Epithelial cell of prostate (primary cell): Measurements from ENCODE around the gene KMT5B.

ENCODE experiments used
- DNase-seq: peaks from one replicate; pipeline ENCODE4 v3.0.0-alpha.2; 2011; ENCODE audit warnings: low read depth, low spot score
- H3K27ac ChIP-seq: fragments of 450-650 bp; 2 replicates; pipeline ENCODE4 v1.5.1; 2017; ENCODE audit warnings: mild to moderate bottlenecking

The KMT5B gene

DNA sequence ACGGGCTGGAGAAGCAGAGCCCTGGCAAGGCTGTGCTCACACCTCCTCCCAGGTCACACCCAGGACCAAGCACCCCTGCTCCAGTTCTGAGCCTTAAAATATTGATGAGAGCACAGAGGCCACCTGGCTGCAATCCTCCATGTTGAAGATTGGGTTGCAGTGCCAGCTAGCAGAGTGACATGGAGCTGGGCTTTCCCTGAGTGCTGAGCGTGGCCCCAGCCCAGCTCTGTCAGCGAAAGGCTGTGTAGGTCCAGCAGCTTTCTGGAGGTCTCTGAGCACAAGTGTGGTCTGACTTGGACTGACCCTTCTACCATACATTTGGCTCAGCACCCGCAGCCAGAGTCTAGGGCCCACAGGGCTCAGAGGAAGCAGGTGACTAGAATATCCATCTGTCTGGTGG is 87.9 kb downstream of the KMT5B start:
- DNase-seq: no peak
- no peak overlapping the region for H3K27ac ChIP-seq

DNA sequence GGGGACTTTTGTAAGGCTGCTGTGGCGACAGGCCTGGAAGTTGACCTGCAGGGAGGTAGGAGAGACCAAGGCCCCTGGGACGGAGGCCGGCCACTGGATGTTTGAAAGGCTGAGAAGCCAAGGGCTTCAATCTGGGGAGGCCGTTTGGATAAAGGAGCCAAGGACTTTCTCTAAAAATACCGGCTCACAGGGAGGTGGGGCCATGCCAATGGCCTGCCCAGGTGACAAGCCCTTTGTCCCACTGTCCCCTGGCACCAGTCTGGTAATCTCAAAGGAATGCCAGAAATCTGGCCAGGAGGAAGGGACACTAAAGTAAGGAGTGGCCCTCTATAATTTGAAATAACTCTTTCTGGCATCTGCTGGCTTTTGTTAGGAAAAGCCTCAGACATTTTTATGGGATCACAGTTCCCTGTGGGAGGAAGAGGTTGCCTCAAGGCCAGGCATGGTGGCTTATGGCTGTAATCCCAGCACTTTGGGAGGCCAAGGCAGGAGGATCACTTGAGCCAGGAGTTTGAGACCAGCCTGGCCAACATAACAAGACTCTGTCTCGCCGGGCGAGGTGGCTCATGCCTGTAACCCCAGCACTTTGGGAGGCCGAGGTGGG is 90.1 kb downstream of the KMT5B start:
- H3K27ac ChIP-seq: no peak overlapping the region
- no peak for DNase-seq

DNA sequence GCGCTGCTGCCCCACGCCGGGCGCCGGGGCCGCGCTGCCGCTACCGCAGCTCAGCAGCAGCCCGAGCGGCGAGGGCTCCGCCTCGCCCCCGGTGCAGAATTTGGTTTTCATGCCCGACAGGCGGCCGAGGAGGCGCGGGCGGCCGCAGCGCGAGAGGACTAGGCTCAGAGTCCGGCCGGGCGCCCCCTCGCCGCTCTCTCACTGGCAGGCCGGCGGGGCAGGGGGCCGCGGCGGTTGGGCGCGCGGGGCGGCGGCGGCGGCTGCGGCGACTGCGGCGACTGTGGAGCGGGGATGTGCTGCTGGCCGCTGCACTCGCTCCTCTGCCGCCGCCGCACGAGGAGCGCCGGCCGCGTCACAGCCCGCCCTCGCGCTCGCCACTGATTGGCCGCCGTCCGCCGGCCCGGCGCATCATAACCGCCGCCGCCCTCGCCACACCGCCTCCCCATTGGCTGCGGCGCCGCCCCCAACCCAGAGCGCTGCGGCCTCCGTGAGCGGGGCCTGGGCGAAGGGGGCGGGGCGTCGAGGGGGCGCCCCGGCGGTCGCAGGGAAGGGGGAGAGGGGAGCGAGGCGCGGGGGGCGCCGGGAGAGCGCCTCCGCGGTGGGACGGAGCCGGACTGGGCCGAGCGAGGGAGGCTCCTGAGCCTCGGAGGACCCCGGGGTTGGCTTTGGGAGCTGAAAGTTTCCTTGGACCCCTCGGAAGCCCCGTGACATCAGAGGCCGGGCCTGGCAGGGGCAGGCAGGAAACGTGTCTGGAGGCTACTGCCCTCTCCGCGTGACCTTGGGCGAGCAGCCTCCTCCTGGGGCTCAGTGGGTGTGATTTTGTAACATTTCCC is 91.8 kb downstream of the KMT5B start, which contains the start of gene CHKA:
TSS of gene CHKA (minus strand) at position 322 of the 833 bp plus-strand sequence. CDS start at position 111, 211 bp downstream.
- H3K27ac ChIP-seq: peak within 1 kb of the TSS; percentile 20
- DNase-seq: peak; percentile 12

DNA sequence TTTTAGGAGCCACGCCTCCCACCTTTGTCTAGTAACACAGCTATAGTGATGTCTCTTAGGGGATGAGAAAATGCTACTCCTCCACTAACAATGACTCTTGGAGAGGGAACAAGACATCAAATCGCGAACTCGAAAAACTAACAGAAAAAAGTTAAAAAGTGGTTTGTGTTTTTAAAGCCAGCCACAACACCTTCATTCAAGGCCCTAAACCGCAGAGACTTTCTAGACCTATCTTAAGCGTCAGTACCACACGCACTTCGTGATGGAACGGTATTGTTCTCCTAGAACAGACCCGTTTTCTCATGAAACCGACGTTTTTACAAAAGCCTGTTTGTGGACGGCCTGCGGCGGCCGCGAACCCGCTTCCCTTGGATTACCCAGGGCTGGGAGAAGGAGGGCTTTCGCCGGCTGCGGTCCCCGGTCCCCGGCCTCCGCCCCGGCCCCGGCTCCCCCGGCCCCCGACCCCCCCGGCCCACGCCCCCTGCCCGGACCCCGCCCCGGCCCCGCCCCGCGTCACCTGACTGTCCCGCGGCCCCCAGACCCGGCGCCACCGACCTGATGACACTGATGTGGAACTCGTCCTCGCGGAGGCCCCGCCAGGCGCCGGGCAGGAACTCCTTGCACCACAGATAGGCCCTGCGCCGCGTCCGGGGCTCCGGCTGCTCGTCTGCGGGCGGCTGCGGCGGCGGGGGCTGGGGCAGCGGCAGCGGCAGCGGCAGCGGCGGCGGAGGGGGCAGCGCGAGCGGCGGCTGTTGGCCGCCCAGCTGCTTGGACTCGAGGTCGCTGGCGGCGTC is 92.6 kb downstream of the KMT5B start:
- no peak for DNase-seq
- H3K27ac ChIP-seq: no peak overlapping the region

DNA sequence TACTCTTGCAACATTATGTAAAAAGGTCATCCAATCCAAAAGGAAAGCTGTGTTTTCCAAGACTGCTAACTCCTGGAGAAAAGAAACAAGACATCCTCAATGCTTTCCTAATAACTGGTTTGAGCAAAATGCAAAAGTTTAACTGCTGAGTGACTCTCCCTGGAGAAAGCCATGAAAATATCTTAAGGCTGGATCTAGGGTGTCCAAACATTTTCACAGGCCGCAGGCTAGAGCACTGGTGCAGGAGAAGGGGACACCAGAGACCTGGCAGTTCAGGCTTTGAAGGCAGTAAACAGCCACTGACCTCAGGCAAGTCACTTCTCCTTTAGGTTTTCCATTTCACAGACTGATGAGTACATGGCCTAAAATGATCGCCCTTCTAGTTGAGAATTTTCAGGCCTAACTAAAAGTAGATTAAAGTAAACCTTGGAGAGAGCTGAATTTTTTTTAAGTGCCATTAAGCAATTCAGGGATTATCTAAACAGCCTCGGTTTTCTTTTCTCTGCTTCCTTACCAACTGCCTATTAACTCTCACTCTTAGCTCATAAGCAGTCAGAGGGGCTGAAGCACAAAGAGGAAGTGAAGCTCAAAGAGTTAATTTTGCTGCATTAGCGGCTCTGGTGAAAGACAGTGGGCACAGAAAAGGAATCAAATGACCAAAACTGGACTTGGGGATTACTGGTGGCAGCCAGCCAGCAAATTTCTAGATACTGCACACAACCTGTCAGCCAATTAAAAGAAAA is 94.2 kb downstream of the KMT5B start:
- no peak for DNase-seq

DNA sequence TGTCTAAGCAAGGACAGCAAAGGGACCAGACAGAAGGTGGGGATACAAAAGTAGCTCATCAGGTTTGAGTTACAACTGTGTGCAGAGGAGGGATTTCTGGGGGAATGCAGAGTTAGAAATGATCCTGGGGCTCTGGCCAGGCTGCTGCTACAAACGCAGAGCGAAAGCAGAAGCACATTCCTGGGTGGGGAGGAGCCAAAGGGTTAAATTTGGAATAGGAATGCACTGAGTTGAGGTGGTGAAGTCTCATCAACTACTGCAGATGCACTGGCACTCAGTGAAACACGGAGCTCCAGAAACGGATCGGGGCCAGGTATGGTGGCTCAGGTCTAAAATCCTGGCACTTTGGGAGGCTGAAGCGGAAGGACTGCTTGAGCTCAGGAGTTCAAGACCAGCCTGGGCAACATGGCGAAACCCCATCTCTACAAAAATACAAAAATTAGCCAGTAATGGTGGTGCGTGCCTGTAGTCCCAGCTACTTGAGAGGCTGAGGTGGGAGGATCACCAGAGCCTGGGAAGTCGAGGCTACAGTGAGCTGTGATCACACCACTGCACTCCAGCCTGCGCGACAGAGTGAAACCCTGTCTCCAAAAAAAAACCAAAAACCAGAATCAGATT is 95.1 kb downstream of the KMT5B start:
- no peak for DNase-seq
- no peak overlapping the region for H3K27ac ChIP-seq

More for the DNA sequence above, 94.2 kb downstream of the KMT5B start:
- H3K27ac ChIP-seq: no peak overlapping the region

DNA sequence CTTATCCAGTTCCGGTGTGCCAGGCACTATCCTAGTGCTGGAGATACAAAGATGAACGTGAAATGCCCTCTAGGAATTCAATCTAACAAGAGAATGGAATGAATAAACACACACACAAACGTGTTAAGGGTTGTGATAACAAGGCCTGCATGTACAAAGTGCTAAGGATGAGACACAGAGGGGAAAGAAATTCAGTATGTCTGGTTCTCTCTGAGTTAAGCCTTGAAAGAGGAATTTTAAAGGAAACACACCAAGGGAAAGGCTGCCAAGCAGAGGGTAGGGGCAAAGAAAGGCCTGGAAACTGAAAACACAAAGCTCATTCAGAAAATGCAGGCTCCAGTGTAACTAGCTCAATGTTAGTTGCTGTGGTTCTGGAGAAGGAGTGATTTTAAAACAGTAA is 96.1 kb downstream of the KMT5B start:
- DNase-seq: no peak
- H3K27ac ChIP-seq: no peak overlapping the region

DNA sequence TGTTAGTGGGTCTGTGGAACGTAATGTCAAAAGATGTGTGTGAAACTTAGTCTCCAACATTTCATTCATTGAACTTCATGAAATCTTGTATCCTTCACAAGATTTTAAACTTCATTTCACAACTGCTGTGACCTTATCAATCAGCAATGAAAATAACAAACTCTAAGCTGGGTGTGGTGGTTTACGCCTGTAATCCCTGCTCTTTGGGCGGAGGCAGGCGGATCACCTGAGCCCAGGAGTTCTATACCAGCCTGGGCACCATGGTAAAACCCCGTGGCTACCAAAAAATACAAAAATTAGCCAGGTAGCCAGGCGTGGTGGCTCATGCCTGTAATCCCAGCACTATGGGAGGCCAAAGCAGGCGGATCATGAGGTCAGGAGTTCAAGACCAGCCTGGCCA is 97.0 kb downstream of the KMT5B start:
- H3K27ac ChIP-seq: no peak overlapping the region
- no peak for DNase-seq

DNA sequence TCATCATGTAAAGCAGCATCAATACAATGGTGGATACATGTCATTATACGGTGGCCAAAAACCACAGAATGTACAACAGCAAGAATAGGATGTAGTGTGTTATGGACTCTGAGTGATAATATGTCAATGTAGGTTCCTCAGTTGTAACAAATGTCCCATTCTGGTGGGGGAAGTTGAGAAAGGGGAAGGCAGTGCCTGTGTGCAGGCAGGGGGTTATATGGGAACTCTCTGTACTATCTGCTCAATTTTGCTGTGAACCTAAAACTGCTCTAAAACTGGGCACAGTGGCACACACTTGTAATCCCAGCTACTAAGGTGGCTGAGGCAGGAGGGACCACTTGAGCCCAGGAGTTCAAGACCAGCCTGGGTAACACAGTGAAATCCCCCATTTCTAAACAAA is 97.8 kb downstream of the KMT5B start:
- H3K27ac ChIP-seq: no peak overlapping the region
- DNase-seq: no peak

DNA sequence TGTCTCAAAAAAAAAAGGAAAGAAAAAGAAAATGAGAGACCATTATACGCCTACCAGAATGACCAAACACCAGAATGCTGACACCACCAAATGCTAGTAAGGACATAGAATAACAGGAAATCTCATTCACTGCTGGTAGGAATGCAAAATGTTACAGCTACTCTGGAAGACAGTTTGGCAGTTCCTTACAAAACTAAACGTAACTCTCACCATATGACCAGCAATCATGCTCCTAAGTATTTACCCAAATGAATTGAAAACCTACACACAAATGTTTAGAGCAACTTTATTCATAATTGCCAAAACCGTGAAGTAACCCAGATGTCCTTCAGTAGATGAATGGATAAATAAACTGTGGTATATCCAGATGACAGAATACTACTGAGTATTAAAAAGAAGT is 99.1 kb downstream of the KMT5B start:
- no peak for DNase-seq
- no peak overlapping the region for H3K27ac ChIP-seq

DNA sequence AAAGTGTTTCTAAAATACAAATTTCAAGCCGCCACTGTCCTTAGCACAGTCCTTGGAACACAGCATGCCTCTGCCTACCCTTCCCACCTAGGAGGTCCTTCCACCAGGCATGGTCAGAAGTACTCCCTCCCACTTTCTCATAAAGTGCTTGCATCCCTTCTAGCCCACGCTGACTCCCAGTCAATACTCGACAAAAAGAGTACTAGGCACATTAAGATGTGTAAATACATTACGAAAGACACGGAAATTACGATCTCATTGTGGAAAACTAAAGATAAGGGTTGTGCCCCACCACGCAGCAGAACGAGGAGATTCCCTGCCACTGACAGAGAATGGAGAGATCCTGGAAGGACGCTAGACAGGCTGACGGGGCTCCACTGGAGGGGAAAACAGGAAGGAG is 105.4 kb downstream of the KMT5B start:
- H3K27ac ChIP-seq: no peak overlapping the region
- no peak for DNase-seq

DNA sequence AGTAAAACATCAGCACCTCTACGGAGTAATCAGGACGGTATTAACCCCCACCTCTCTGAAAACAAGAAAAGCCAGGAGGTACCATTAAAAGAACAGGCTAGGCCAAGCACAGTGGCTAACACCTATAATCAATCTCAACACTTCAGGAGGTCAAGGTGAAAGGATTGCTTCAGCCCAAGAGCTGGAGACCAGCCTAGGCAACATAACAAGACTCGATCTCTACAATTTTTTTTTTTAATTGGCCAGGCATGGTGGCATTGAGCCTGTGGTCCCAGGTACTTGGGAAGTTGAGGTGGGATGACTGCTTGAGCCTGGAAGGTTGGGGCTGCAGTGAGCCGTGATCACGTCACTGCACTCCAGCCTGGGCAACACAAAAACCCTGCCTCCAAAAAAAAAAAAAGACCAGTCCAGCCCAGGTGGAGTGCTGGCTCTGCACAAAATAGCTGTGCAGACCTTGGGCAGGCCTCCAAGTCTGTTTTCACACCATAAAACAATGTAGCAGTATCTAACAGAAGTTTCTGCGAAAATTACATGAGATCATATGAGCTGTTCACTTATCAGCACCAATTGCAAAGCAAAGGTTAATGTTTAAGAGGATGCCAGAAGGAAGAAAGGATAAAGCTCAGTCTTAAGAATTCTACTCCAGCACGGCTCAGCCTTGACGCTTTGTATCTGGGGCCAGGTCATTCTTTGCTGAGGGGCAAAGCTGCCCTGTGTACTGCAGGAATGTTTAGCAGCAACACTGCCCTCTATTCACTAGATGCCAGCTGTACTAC is 106.7 kb downstream of the KMT5B start:
- no peak overlapping the region for H3K27ac ChIP-seq
- DNase-seq: no peak
